ENCODE data around the gene LRMDA.

LRMDA gene

GRCh38 chr10:75716506-75716905 lies 285.1 kb downstream of the LRMDA start:
- no peak for DNase-seq (ENCODE audit: low spot score)

GRCh38 chr10:75717126-75717916 lies 285.9 kb downstream of the LRMDA start:
- no peak for DNase-seq (ENCODE audit: low spot score)

GRCh38 chr10:75718991-75719390 lies 287.6 kb downstream of the LRMDA start:
- DNase-seq (ENCODE audit: low spot score): no peak

GRCh38 chr10:75720157-75720556 lies 288.7 kb downstream of the LRMDA start:
- DNase-seq (ENCODE audit: low spot score): no peak

GRCh38 chr10:75722020-75722419 lies 290.6 kb downstream of the LRMDA start:
- no peak for DNase-seq (ENCODE audit: low spot score)

GRCh38 chr10:75722609-75723008 lies 291.2 kb downstream of the LRMDA start:
- no peak for DNase-seq (ENCODE audit: low spot score)

GRCh38 chr10:75723319-75723980 lies 292.0 kb downstream of the LRMDA start:
- no peak for DNase-seq (ENCODE audit: low spot score)

GRCh38 chr10:75724047-75724446 lies 292.6 kb downstream of the LRMDA start:
- DNase-seq (ENCODE audit: low spot score): no peak

GRCh38 chr10:75726522-75727483 lies 295.4 kb downstream of the LRMDA start:
- no peak for DNase-seq (ENCODE audit: low spot score)

- no peak for DNase-seq (ENCODE audit: low spot score)
These were observed 299.4 kb downstream of the LRMDA start for GRCh38 chr10:75730847-75731246.

- no peak for DNase-seq (ENCODE audit: low spot score)
These were observed 301.9 kb downstream of the LRMDA start for GRCh38 chr10:75733135-75733890.

- no peak for DNase-seq (ENCODE audit: low spot score)
These were observed 304.8 kb downstream of the LRMDA start for GRCh38 chr10:75736151-75736640.

GRCh38 chr10:75736889-75737579 lies 305.6 kb downstream of the LRMDA start:
- no peak for DNase-seq (ENCODE audit: low spot score)

GRCh38 chr10:75737580-75737949 lies 306.1 kb downstream of the LRMDA start:
- no peak for DNase-seq (ENCODE audit: low spot score)

- DNase-seq (ENCODE audit: low spot score): no peak
These were observed 307.5 kb downstream of the LRMDA start for GRCh38 chr10:75738924-75739323.

- DNase-seq (ENCODE audit: low spot score): no peak
These were observed 308.2 kb downstream of the LRMDA start for GRCh38 chr10:75739414-75740143.

GRCh38 chr10:75740541-75740940 lies 309.1 kb downstream of the LRMDA start:
- no peak for DNase-seq (ENCODE audit: low spot score)

GRCh38 chr10:75742355-75742754 lies 310.9 kb downstream of the LRMDA start:
- no peak for DNase-seq (ENCODE audit: low spot score)

GRCh38 chr10:75743291-75743778 lies 311.9 kb downstream of the LRMDA start:
- no peak for DNase-seq (ENCODE audit: low spot score)

- DNase-seq (ENCODE audit: low spot score): no peak
These were observed 312.8 kb downstream of the LRMDA start for GRCh38 chr10:75744261-75744660.

Data from iPS-NIHi11 (cell line).